Astrocyte of the spinal cord (primary cell): ENCODE measurements around the gene NPLOC4.

Source experiments
- DNase-seq: peaks from one replicate; pipeline ENCODE4 v3.0.0; 2011; ENCODE audit warnings: low read depth, low spot score
- H3K4me3 ChIP-seq: 2 replicates; pipeline ENCODE4 v1.5.1; 2011; ENCODE audit warnings: low read depth, mild to moderate bottlenecking, low read length, moderate library complexity
- in situ Hi-C: cut with HindIII; loops from 2 replicates; pipeline ENCODE4 v1.10.0; 2017; ENCODE audit warnings: low sequenced_read_pairs
- TF ChIP-seq, protein P1 (sequence below): IDR thresholded peaks from 2 replicates; pipeline ENCODE4 v1.5.1; 2012; ENCODE audit warnings: low read depth, mild to moderate bottlenecking, low read length, inconsistent platforms

NPLOC4 gene

DNA sequence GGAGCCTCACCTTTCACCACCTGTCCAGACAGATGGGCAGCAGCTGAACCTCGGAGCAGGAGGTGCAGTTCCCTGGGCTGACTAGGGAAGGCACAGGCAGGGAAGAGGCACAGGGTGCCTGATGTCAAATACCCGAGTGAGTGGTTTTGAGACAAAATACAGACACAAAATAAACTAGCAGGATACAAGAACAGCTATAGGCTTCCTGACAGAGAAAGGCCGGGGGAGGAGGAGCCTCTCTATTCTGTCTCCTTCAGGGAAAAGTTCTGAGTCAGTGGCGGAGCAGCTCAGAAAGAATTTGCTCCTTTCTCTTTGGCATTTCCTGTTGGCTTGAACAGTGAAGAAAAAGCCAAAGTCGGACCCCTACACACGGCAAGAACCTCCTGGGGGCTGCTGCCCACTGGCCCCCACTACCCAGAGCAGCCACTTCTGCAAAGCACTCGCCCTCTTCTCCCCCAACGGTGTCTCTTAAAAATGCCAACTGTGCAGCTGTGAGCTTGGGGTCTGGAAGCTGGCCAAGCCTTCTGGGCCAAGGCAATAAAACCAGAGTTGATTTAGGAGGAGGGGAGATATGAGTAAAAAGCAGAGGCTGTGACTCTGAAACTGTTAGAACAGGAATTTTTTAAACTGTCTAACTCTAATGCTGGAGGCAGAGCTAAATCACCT, 70.3 kb downstream of the NPLOC4 start:
- TF ChIP-seq, protein P1, sequence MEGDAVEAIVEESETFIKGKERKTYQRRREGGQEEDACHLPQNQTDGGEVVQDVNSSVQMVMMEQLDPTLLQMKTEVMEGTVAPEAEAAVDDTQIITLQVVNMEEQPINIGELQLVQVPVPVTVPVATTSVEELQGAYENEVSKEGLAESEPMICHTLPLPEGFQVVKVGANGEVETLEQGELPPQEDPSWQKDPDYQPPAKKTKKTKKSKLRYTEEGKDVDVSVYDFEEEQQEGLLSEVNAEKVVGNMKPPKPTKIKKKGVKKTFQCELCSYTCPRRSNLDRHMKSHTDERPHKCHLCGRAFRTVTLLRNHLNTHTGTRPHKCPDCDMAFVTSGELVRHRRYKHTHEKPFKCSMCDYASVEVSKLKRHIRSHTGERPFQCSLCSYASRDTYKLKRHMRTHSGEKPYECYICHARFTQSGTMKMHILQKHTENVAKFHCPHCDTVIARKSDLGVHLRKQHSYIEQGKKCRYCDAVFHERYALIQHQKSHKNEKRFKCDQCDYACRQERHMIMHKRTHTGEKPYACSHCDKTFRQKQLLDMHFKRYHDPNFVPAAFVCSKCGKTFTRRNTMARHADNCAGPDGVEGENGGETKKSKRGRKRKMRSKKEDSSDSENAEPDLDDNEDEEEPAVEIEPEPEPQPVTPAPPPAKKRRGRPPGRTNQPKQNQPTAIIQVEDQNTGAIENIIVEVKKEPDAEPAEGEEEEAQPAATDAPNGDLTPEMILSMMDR = no peak
- in situ Hi-C loops = no loop called here
- H3K4me3 ChIP-seq = no peak overlapping the region
- peak; percentile 98 for DNase-seq

DNA sequence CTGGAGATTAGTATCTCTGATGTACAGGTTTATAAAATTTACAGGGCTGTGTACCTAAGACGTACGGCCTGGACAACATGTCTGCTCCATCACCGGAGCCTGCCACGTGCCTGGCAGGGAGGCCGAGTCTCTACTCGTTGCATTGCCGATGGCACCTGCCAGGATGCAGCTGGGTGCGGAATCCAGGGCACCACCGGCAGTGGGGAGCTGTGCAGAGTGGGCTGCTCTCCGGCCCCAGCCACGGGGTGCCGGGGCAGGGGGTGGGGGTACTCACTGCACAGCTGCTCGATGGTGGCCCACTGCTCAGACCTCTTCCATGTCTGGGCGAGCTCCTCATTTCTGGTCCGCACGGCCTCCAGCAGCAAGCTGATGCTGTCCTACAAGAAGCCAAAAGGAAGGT, 71.7 kb downstream of the NPLOC4 start:
- in situ Hi-C loops = no loop called here
- TF ChIP-seq, protein P1 = no peak
- no peak for DNase-seq
- H3K4me3 ChIP-seq = no peak overlapping the region

DNA sequence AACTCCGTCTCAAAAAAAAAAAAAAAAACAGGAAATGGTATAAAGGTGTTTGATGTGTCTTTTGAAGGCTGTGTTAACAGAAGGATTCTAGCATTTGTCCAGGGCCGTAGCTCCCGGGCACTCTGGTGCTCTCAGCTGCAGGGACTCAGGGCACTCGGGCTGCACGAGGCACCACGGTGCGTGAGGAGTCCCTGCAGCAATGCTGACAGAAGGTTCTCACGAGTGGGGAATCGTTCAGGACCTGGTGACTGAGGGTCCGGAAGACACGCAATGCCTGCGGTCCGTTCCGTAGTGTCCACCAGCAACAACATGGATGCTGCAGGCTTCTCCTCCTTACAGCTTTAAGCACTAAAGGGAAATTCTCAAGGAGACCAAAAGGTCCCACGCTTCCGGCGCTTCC, 72.1 kb downstream of the NPLOC4 start:
- TF ChIP-seq, protein P1 = no peak
- no peak for DNase-seq
- in situ Hi-C loops = no loop called here
- H3K4me3 ChIP-seq = no peak overlapping the region

DNA sequence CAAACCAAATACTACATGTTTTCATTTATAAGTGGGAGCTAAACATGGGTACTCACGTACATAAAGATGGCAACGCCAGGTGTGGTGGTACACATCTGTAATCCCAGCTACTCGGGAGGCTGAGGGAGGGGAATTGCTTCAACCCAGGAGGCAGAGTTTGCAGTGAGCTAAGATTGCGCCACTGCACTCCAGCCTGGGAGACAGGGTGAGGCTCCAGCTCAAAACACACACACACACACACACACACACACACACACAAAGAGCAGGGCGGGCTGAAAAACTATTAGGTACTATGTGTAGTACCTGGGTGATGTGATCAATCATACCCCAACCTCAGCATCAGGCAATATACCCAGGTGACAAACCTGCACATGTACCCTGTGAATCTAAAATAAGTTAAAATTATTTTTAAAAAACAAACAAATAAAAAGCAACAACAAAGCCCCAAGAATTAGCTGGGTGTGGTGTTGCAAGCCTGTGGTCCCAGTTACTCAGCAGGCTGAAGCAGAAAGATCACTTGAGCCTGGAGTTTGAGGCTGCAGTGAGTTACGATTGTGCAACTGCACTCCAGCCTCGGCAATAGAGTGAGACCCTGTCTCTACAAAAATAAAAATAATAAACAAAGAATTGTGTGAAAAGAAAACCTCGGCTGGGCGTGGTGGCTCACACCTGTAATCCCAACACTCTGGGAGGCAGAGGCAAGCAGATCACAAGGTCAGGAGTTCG, 72.9 kb downstream of the NPLOC4 start:
- in situ Hi-C loops = no loop called here
- TF ChIP-seq, protein P1 = no peak
- DNase-seq = peak; percentile 41
- no peak overlapping the region for H3K4me3 ChIP-seq

DNA sequence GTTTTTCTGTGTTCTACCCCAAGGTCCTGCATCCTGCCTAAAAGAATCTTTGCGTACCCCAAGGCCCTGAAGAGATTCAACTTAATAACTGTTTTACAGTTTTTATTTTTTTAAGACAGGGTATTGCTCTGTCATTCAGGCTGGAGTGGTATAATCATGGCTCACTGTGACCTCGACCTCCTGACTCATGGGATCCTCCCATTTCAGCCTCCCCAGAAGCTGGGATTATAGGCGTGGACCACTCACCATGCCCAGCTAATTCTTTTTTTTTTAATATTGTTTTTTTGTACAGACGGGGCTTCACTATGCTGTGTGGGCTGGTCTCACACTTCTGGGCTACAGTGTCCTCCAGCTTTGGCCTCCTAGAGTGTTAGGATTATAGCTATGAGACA, 75.4 kb downstream of the NPLOC4 start:
- no peak overlapping the region for H3K4me3 ChIP-seq
- in situ Hi-C loops = no loop called here
- DNase-seq = no peak
- TF ChIP-seq, protein P1 = no peak

DNA sequence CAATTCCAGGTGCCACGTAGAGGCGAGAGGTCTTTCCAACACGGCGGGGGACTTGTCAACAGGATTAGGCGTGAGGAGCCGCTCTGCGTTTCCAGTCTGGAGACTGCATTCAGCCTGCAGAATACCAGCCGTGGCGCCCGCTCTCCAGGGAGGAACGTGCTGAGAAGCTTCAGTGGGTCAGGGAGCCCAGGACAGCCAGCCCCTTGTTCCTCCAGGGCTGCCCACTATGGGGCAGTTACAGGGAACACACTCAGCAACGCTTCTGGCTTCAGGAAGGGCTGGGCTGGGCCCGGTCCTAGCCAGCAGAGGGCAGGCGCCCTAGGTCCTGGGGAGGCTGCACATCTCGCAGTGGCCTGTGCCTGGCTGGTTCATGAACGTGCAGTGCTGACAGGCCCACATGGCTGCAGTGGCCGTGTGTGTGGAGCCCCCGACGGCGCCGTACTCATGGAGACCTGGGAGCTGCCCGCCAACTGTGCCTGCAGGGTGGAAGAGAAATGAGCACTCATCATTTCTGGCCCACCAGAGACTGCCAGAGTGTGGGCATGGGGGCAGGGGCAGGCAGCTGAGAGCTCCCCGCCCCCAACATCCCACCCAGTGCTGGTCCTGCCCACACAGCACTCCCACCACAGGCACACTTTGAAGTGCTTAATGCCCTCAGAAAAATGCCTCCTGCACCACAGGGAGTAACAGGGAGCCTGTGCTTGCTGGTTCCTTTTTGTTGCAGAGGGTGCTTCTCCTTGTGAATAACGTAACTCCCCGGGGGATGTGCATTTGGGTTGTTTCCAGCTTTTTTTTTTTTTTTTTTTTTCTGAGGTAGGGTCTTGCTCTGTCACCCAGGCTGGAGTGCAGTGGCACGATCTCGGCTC, 77.7 kb downstream of the NPLOC4 start:
- H3K4me3 ChIP-seq = no peak overlapping the region
- DNase-seq = no peak
- in situ Hi-C loops = no loop called here
- TF ChIP-seq, protein P1 = peak; percentile 53
